GM19238 (cell line): ENCODE results near the gene MASP2.
"Not testable (repeated sequence)": the region's sequence is repeated elsewhere in the genome, so short reads cannot be mapped to it uniquely, and the experiment has no call there.

ENCODE experiments used
- DNase-seq: peaks from one replicate; pipeline ENCODE4 v3.0.0; 2011; ENCODE audit warnings: low spot score; ENCODE audit not compliant: insufficient read length

MASP2 gene

GRCh38 chr1:10990828-10991227 lies 56.2 kb downstream of the MASP2 start:
- no peak for DNase-seq

GRCh38 chr1:10989920-10990516 lies 57.0 kb downstream of the MASP2 start:
- not testable (repeated sequence) for DNase-seq

GRCh38 chr1:10989095-10989494 lies 57.9 kb downstream of the MASP2 start:
- DNase-seq: no peak

GRCh38 chr1:10987840-10988417 lies 59.1 kb downstream of the MASP2 start:
- DNase-seq: no peak

- DNase-seq: no peak
These were observed 60.5 kb downstream of the MASP2 start for GRCh38 chr1:10986525-10986890.

GRCh38 chr1:10980841-10981727 lies 66.0 kb downstream of the MASP2 start:
- DNase-seq: no peak

- DNase-seq: no peak
These were observed 66.9 kb downstream of the MASP2 start for GRCh38 chr1:10980094-10980577.

- no peak for DNase-seq
These were observed 67.5 kb downstream of the MASP2 start for GRCh38 chr1:10979483-10979920.

GRCh38 chr1:10978719-10979118 lies 68.3 kb downstream of the MASP2 start:
- no peak for DNase-seq
